Smooth muscle cell of the brain vasculature (primary cell): ENCODE data around the gene RNF145.
"Not testable (repeated sequence)": the region's sequence is repeated elsewhere in the genome, so short reads cannot be mapped to it uniquely, and the experiment has no call there.

Experiments used
- DNase-seq: peaks from one replicate; pipeline ENCODE4 v3.0.0-alpha.2; 2012; ENCODE audit warnings: low read depth, low spot score

Gene RNF145

GRCh38 chr5:159158553-159159091 is 50.7 kb downstream of the RNF145 start:
- not testable (repeated sequence) for DNase-seq

- DNase-seq = no peak
Observed at GRCh38 chr5:159157552-159157951, 51.8 kb downstream of the RNF145 start.

- peak; percentile 61 for DNase-seq
Observed at GRCh38 chr5:159156426-159157238, 52.7 kb downstream of the RNF145 start.

- DNase-seq = no peak
Observed at GRCh38 chr5:159155960-159156359, 53.4 kb downstream of the RNF145 start.

GRCh38 chr5:159152876-159153275 is 56.5 kb downstream of the RNF145 start:
- DNase-seq = no peak

- DNase-seq = no peak
Observed at GRCh38 chr5:159149085-159149484, 60.3 kb downstream of the RNF145 start.

- no peak for DNase-seq
Observed at GRCh38 chr5:159147976-159148375, 61.4 kb downstream of the RNF145 start.

GRCh38 chr5:159146839-159147238 is 62.5 kb downstream of the RNF145 start:
- DNase-seq = no peak

- not testable (repeated sequence) for DNase-seq
Observed at GRCh38 chr5:159145160-159145559, 64.2 kb downstream of the RNF145 start.

- no peak for DNase-seq
Observed at GRCh38 chr5:159139802-159140201, 69.6 kb downstream of the RNF145 start.

GRCh38 chr5:159135896-159136531 is 73.3 kb downstream of the RNF145 start:
- no peak for DNase-seq

GRCh38 chr5:159133041-159133741 is 76.2 kb downstream of the RNF145 start:
- no peak for DNase-seq

- no peak for DNase-seq
Observed at GRCh38 chr5:159132429-159133040, 76.8 kb downstream of the RNF145 start.

- no peak for DNase-seq
Observed at GRCh38 chr5:159131951-159132350, 77.4 kb downstream of the RNF145 start.

GRCh38 chr5:159130871-159131270 is 78.5 kb downstream of the RNF145 start:
- DNase-seq = no peak

GRCh38 chr5:159128070-159128541 is 81.2 kb downstream of the RNF145 start:
- no peak for DNase-seq

- no peak for DNase-seq
Observed at GRCh38 chr5:159123700-159124099, 85.7 kb downstream of the RNF145 start.

GRCh38 chr5:159123189-159123588 is 86.2 kb downstream of the RNF145 start:
- no peak for DNase-seq

- no peak for DNase-seq
Observed at GRCh38 chr5:159121061-159121460, 88.3 kb downstream of the RNF145 start.

- DNase-seq = no peak
Observed at GRCh38 chr5:159120446-159120845, 88.9 kb downstream of the RNF145 start.

GRCh38 chr5:159119842-159120241 is 89.5 kb downstream of the RNF145 start:
- not testable (repeated sequence) for DNase-seq
